Thoracic aorta (tissue), 2 donors: ENCODE data around the gene AP1M2. TPM values are rescaled to one million over a fixed set of nuclear protein-coding genes. Genes with fewer than 3 reads are reported as not detected.

Experiments
- ATAC-seq: fragments of 150-250 bp; one replicate; pipeline ENCODE4 v1.8.0; 2017; ENCODE audit warnings: low read depth; ENCODE audit not compliant: insufficient number of reproducible peaks, low FRiP score
- DNase-seq: peaks from one replicate; pipeline ENCODE4 v3.0.0-alpha.2; 2020; ENCODE audit warnings: low spot score
- H3K27ac ChIP-seq, 2 donors: fragments of 200-600 bp; sonication (generic); 1 replicate in 1 of 2; 2 replicates in 1 of 2; pipeline ENCODE4 v1.5.1; 2016; ENCODE audit warnings: mild to moderate bottlenecking in 2 of 2, moderate library complexity in 2 of 2
- H3K27me3 ChIP-seq: fragments of 200-600 bp; sonication (generic); replicated peaks from 2 replicates; pipeline ENCODE4 v1.6.0; 2016; ENCODE audit warnings: mild to moderate bottlenecking; ENCODE audit not compliant: insufficient read depth
- H3K36me3 ChIP-seq: fragments of 200-600 bp; sonication (generic); one replicate; pipeline ENCODE4 v1.5.1; 2016
- H3K4me1 ChIP-seq, 2 donors: fragments of 200-600 bp; sonication (generic); 1 replicate in 1 of 2; 2 replicates in 1 of 2; pipeline versions ENCODE4 v1.5.1 to v1.6.0; 2016; ENCODE audit warnings: low read depth in 2 of 2, mild to moderate bottlenecking in 1 of 2; ENCODE audit not compliant: control insufficient read depth in 1 of 2
- H3K4me3 ChIP-seq: fragments of 200-600 bp; sonication (generic); 2 replicates; pipeline ENCODE4 v1.5.1; 2016; ENCODE audit warnings: mild to moderate bottlenecking
- H3K9me3 ChIP-seq: fragments of 200-600 bp; sonication (generic); 2 replicates; pipeline ENCODE4 v1.5.1; 2016
- CTCF ChIP-seq: fragments of 200-600 bp; sonication (generic); IDR thresholded peaks from one replicate; pipeline ENCODE4 v1.5.1; 2019; ENCODE audit warnings: antibody characterized with exemption
- total RNA-seq, 2 donors: library from RNA; depleted of rRNA; stranded (reverse); fragments of >200 nt; gene quantifications; one replicate each; pipeline versions ENCODE4 v1.1.0 to v1.2.3, GENCODE V29; 2016

AP1M2 gene
- total RNA-seq, 2 donors from 2014 or later, result 2.3 TPM; not detected in 1

- Histone ChIP-seq H3K4me3 (no peak overlapping the region), H3K27ac (no peak overlapping the region), H3K36me3 (peaks cover 41% of the 10 kb centered on the region), H3K4me1 (peaks cover 5 to 7% of the 10 kb centered on the region in 2 donors), H3K9me3 (no peaks in the 10 kb centered on the region), H3K27me3 (no peaks in the 10 kb centered on the region)
- ATAC-seq (no peak), DNase-seq (no peak)
- TF ChIP-seq CTCF, result no peak
These were observed 37.4 kb downstream of the AP1M2 start for GRCh38 chr19:10549733-10550132.

GRCh38 chr19:10548746-10549276 lies 38.3 kb downstream of the AP1M2 start:
- DNase-seq, result no peak
- TF ChIP-seq CTCF, result no peak
- Histone ChIP-seq H3K9me3 (no peaks in the 10 kb centered on the region), H3K27me3 (no peaks in the 10 kb centered on the region), H3K4me1 (peaks cover 9 to 13% of the 10 kb centered on the region in 2 donors), H3K4me3 (no peak overlapping the region), H3K27ac (no peak overlapping the region), H3K36me3 (peaks cover 37% of the 10 kb centered on the region)
- ATAC-seq, result no peak

- Histone ChIP-seq H3K27ac (no peak overlapping the region), H3K9me3 (no peaks in the 10 kb centered on the region), H3K36me3 (peaks cover 25% of the 10 kb centered on the region), H3K27me3 (no peaks in the 10 kb centered on the region), H3K4me3 (no peak overlapping the region), H3K4me1 (peaks cover 12 to 18% of the 10 kb centered on the region in 2 donors)
- ATAC-seq (no peak), DNase-seq (no peak)
- TF ChIP-seq CTCF, result no peak
These were observed 40.3 kb downstream of the AP1M2 start for GRCh38 chr19:10546817-10547216.

- no peak for TF ChIP-seq CTCF
- Histone ChIP-seq H3K4me1 (peaks cover 12 to 18% of the 10 kb centered on the region in 2 donors), H3K27ac (peak overlapping the region in 1 of 2 donors; percentile 81), H3K27me3 (no peaks in the 10 kb centered on the region), H3K4me3 (peak overlapping the region; percentile 98), H3K36me3 (peaks cover 15% of the 10 kb centered on the region), H3K9me3 (no peaks in the 10 kb centered on the region)
- DNase-seq (no peak), ATAC-seq (no peak)
These were observed 42.3 kb downstream of the AP1M2 start for GRCh38 chr19:10544753-10545251.

GRCh38 chr19:10544242-10544752 lies 42.8 kb downstream of the AP1M2 start:
- ATAC-seq (no peak), DNase-seq (no peak)
- no peak for TF ChIP-seq CTCF
- H3K4me1 ChIP-seq, result peaks cover 12 to 18% of the 10 kb centered on the region in 2 donors
- peak overlapping the region; percentile 81 to 82 for H3K27ac ChIP-seq
- H3K9me3 ChIP-seq, result no peaks in the 10 kb centered on the region
- peaks cover 11% of the 10 kb centered on the region for H3K36me3 ChIP-seq
- peak overlapping the region; percentile 98 for H3K4me3 ChIP-seq
- no peaks in the 10 kb centered on the region for H3K27me3 ChIP-seq
